H9 (cell line): Measurements from ENCODE around the gene TNFRSF17. TPM values are rescaled to one million over a fixed set of nuclear protein-coding genes. Genes with fewer than 3 reads are reported as not detected.
A peak's percentile ranks its signal among the peaks of the same experiment; 100 is the strongest.

Experiments used
- DNase-seq: peaks from one replicate; pipeline ENCODE4 v3.0.0-alpha.2; 2017
- H2AFZ ChIP-seq: one replicate; pipeline ENCODE4 v1.6.1; 2013; ENCODE audit warnings: mild to moderate bottlenecking, low read length, control low read depth, moderate library complexity
- H2AK5ac ChIP-seq: 2 replicates; pipeline ENCODE4 v1.6.1; 2013; ENCODE audit warnings: low read length, control low read depth, mixed read lengths; ENCODE audit not compliant: insufficient read length
- H2BK120ac ChIP-seq: one replicate; pipeline ENCODE4 v1.6.1; 2013; ENCODE audit warnings: low read depth, mild to moderate bottlenecking, low read length, control low read depth, inconsistent platforms; ENCODE audit not compliant: poor library complexity, severe bottlenecking
- H2BK12ac ChIP-seq: 2 replicates; pipeline ENCODE4 v1.6.1; 2013; ENCODE audit warnings: low read length, control low read depth, mixed read lengths, low read depth; ENCODE audit not compliant: insufficient read length
- H2BK15ac ChIP-seq: 2 replicates; pipeline ENCODE4 v1.6.1; 2013; ENCODE audit warnings: low read depth, low read length, control low read depth
- H2BK20ac ChIP-seq: one replicate; pipeline ENCODE4 v1.6.1; 2013; ENCODE audit warnings: low read depth, mild to moderate bottlenecking, low read length, control low read depth, inconsistent platforms; ENCODE audit not compliant: poor library complexity, severe bottlenecking
- H2BK5ac ChIP-seq: 2 replicates; pipeline ENCODE4 v1.6.1; 2013; ENCODE audit warnings: low read length, control low read depth, mixed read lengths; ENCODE audit not compliant: insufficient read length
- H3K14ac ChIP-seq: 2 replicates; pipeline ENCODE4 v1.6.1; 2013; ENCODE audit warnings: low read length, control low read depth; ENCODE audit not compliant: insufficient read depth
- H3K18ac ChIP-seq: 2 replicates; pipeline ENCODE4 v1.6.1; 2013; ENCODE audit warnings: low read depth, mild to moderate bottlenecking, mixed read lengths, low read length, control low read depth; ENCODE audit not compliant: insufficient read length
- H3K23ac ChIP-seq: 2 replicates; pipeline ENCODE4 v1.6.1; 2013; ENCODE audit warnings: low read length, control low read depth, mixed read lengths, low read depth; ENCODE audit not compliant: insufficient read length
- H3K23me2 ChIP-seq: 2 replicates; pipeline ENCODE4 v1.6.1; 2013; ENCODE audit warnings: low read depth, mild to moderate bottlenecking, mixed read lengths, low read length, control low read depth; ENCODE audit not compliant: insufficient read length, poor library complexity, severe bottlenecking
- H3K27ac ChIP-seq: 2 replicates; pipeline ENCODE4 v1.5.1; 2013; ENCODE audit warnings: low read length, control low read depth, mixed read lengths, low read depth; ENCODE audit not compliant: insufficient read length
- H3K27me3 ChIP-seq: 2 replicates; pipeline ENCODE4 v1.6.1; 2013; ENCODE audit warnings: low read length, control low read depth, inconsistent platforms; ENCODE audit not compliant: insufficient read depth
- H3K4ac ChIP-seq: 2 replicates; pipeline ENCODE4 v1.6.1; 2013; ENCODE audit warnings: low read depth, mild to moderate bottlenecking, control low read depth, inconsistent platforms, low read length, moderate library complexity
- H3K4me1 ChIP-seq: 2 replicates; pipeline ENCODE4 v1.6.1; 2013; ENCODE audit warnings: low read length, control low read depth, inconsistent platforms; ENCODE audit not compliant: insufficient read depth
- H3K4me2 ChIP-seq: 2 replicates; pipeline ENCODE4 v1.6.1; 2013; ENCODE audit warnings: low read length, control low read depth, mixed read lengths; ENCODE audit not compliant: insufficient read length, insufficient read depth
- H3K56ac ChIP-seq: 2 replicates; pipeline ENCODE4 v1.6.1; 2013; ENCODE audit warnings: low read depth, mild to moderate bottlenecking, mixed read lengths, low read length, control low read depth; ENCODE audit not compliant: insufficient read length
- H3K79me1 ChIP-seq: 2 replicates; pipeline ENCODE4 v1.6.1; 2013; ENCODE audit warnings: low read depth, mild to moderate bottlenecking, moderate library complexity, low read length, control low read depth, inconsistent platforms; ENCODE audit not compliant: insufficient read depth, poor library complexity, severe bottlenecking
- H3K79me2 ChIP-seq: 2 replicates; pipeline ENCODE4 v1.6.1; 2013; ENCODE audit warnings: low read length, control low read depth, inconsistent platforms; ENCODE audit not compliant: insufficient read depth
- H3K9ac ChIP-seq: 2 replicates; pipeline ENCODE4 v1.6.1; 2013; ENCODE audit warnings: low read length, control low read depth, mixed read lengths; ENCODE audit not compliant: insufficient read length; ENCODE audit errors: extremely low read depth
- H3K9me3 ChIP-seq: one replicate; pipeline ENCODE4 v1.6.1; 2013; ENCODE audit warnings: low read depth, low read length, inconsistent platforms; ENCODE audit not compliant: control insufficient read depth
- H3T11ph ChIP-seq: one replicate; pipeline ENCODE4 v1.6.1; 2013; ENCODE audit warnings: mild to moderate bottlenecking, low read length, control low read depth, inconsistent platforms
- H4K20me1 ChIP-seq: one replicate; pipeline ENCODE4 v1.6.1; 2013; ENCODE audit not compliant: control insufficient read depth, insufficient read length, insufficient read depth
- H4K5ac ChIP-seq: 2 replicates; pipeline ENCODE4 v1.6.1; 2013; ENCODE audit warnings: low read depth, mild to moderate bottlenecking, mixed read lengths, low read length, control low read depth; ENCODE audit not compliant: insufficient read length
- H4K8ac ChIP-seq: replicated peaks from 2 replicates; pipeline ENCODE4 v1.6.1; 2013; ENCODE audit warnings: low read length, control low read depth, mixed read lengths, low read depth; ENCODE audit not compliant: insufficient read length
- H4K91ac ChIP-seq: 2 replicates; pipeline ENCODE4 v1.6.1; 2013; ENCODE audit warnings: low read depth, mild to moderate bottlenecking, moderate library complexity, mixed read lengths, low read length, control low read depth; ENCODE audit not compliant: insufficient read length
- H3K27ac Mint-ChIP-seq, 3 experiments: 2 replicates in 2 of 3; 3 replicates in 1 of 3; pipeline ENCODE4 v1.8.0; 2020 to 2021; ENCODE audit warnings: mixed read lengths in 3 of 3, mild to moderate bottlenecking in 1 of 3, moderate library complexity in 1 of 3
- H3K27me3 Mint-ChIP-seq: 2 replicates; pipeline ENCODE4 v1.8.0; 2021; ENCODE audit warnings: low read depth, mild to moderate bottlenecking, moderate library complexity, mixed read lengths
- H3K36me3 Mint-ChIP-seq, 3 experiments: 2 replicates in 2 of 3; 3 replicates in 1 of 3; pipeline ENCODE4 v1.8.0; 2020 to 2021; ENCODE audit warnings: low read depth in 3 of 3, mixed read lengths in 3 of 3; ENCODE audit not compliant: insufficient read depth in 1 of 3
- H3K4me1 Mint-ChIP-seq, 2 experiments: 2 replicates each; pipeline ENCODE4 v1.8.0; 2020; ENCODE audit warnings: mixed read lengths in 2 of 2
- H3K4me3 Mint-ChIP-seq, 2 experiments: 2 replicates in 1 of 2; 3 replicates in 1 of 2; pipeline ENCODE4 v1.8.0; 2020 to 2021; ENCODE audit warnings: mild to moderate bottlenecking in 2 of 2, mixed read lengths in 2 of 2, moderate library complexity in 1 of 2
- H3K9me3 Mint-ChIP-seq, 2 experiments: 2 replicates in 1 of 2; 3 replicates in 1 of 2; pipeline ENCODE4 v1.8.0; 2020; ENCODE audit warnings: mild to moderate bottlenecking in 2 of 2, mixed read lengths in 2 of 2, moderate library complexity in 1 of 2
- CTCF ChIP-seq: fragments of 200-600 bp; sonication (generic); conservative IDR thresholded peaks from 3 replicates; pipeline ENCODE4 v1.8.0; 2021; ENCODE audit warnings: antibody characterized with exemption, mild to moderate bottlenecking
- WGBS: extraction: QIAGEN DNeasy Blood & Tissue Kit; methylation state at CpG from one replicate; pipeline ENCODE4 v1.1.7; 2013; ENCODE audit warnings: missing lambda C conversion rate, low lambda C conversion rate, mixed read lengths; ENCODE audit not compliant: insufficient read length; ENCODE audit errors: extremely low coverage; 5-methylcytosine and 5-hydroxymethylcytosine counted together
- total RNA-seq: library from RNA; stranded (reverse); gene quantifications from 2 replicates; pipeline ENCODE4 v1.2.1, GENCODE V29; 2021

The TNFRSF17 gene
- total RNA-seq, 1 experiment from 2014 or later, result not detected

- H3K4me3 Mint-ChIP-seq, result no peak overlapping the region
- peak overlapping the region in 1 of 3 experiments; percentile 17; a peak in 1 of 7 replicates for H3K27ac Mint-ChIP-seq
- Histone ChIP-seq H2BK15ac (no peak overlapping the region), H3K23me2 (peaks cover 3% of the 10 kb centered on the region), H3K79me2 (no peaks in the 10 kb centered on the region), H2AFZ (no peak overlapping the region), H2AK5ac (no peak overlapping the region), H3K4me1 (no peaks in the 10 kb centered on the region), H3K79me1 (no peaks in the 10 kb centered on the region), H2BK5ac (no peak overlapping the region), H3K18ac (no peak overlapping the region), H2BK120ac (no peak overlapping the region), H3K56ac (no peak overlapping the region), H3K9me3 (no peaks in the 10 kb centered on the region), H2BK12ac (no peak overlapping the region), H4K20me1 (no peaks in the 10 kb centered on the region), H4K91ac (no peak overlapping the region), H2BK20ac (no peak overlapping the region), H3K4me2 (no peak overlapping the region), H4K8ac (no peak overlapping the region), H3K4ac (no peak overlapping the region), H3K23ac (no peak overlapping the region), H3K14ac (no peak overlapping the region), H4K5ac (no peak overlapping the region), H3K27me3 (no peaks in the 10 kb centered on the region), H3K27ac (no peak overlapping the region), H3K9ac (no peak overlapping the region), H3T11ph (no peak overlapping the region)
- TF ChIP-seq CTCF, result no peak
- H3K9me3 Mint-ChIP-seq, result no peaks in the 10 kb centered on the region
- WGBS, result no CpG with 5 or more reads among the region's 2 CpGs
- H3K36me3 Mint-ChIP-seq, result no peaks in the 10 kb centered on the region
- no peak for DNase-seq
- H3K4me1 Mint-ChIP-seq, result no peaks in the 10 kb centered on the region; a peak in 1 of 4 replicates
- H3K27me3 Mint-ChIP-seq, result no peaks in the 10 kb centered on the region
Observed at GRCh38 chr16:12009922-12010321, 44.9 kb downstream of the TNFRSF17 start.
